Measurements from ENCODE around the gene ENTPD2.
"Not testable (repeated sequence)": the region's sequence is repeated elsewhere in the genome, so short reads cannot be mapped to it uniquely, and the experiment has no call there.

The ENTPD2 gene

DNA sequence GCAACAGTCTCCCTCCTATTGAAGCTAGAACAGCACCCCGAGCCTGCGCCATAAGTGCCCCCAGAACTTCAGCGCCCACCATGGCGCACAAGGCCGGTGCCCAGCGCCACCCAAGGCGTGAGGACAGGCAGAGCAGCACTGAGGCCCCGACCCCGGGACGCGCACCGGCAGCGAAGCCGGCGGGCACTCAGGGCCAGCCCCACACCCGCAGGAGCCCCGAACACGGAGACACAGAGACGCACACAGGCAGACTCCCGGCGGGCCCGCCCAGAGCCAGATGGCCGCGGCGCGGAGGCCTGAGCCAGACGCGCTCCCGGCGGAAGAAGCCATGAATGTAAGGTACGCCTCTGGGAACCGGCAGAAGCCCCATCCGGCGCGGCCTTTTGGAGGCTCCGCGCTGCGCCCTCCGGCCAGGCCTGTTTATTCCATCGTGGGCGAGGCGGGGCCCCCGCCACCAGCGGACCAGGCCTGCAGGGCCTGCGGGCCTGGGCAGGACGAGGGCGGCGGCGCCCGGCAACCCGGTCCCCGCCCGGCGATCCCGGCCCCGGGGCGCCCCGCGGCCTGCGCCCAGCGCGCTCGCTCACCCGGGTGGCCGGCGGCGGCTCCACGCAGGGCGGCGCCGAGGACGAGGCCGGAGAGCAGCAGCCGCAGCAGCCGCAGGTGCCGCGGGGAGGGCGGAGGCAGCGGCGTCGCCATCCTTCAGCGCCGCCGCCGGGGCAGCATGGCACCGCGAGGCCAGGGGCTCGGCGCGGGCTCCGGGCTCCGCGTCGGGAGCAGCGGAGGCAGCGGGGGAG is 8.4 kb downstream of the ENTPD2 start:
- peak; percentile 75 for DNase-seq (ENCODE audit: low spot score)

DNA sequence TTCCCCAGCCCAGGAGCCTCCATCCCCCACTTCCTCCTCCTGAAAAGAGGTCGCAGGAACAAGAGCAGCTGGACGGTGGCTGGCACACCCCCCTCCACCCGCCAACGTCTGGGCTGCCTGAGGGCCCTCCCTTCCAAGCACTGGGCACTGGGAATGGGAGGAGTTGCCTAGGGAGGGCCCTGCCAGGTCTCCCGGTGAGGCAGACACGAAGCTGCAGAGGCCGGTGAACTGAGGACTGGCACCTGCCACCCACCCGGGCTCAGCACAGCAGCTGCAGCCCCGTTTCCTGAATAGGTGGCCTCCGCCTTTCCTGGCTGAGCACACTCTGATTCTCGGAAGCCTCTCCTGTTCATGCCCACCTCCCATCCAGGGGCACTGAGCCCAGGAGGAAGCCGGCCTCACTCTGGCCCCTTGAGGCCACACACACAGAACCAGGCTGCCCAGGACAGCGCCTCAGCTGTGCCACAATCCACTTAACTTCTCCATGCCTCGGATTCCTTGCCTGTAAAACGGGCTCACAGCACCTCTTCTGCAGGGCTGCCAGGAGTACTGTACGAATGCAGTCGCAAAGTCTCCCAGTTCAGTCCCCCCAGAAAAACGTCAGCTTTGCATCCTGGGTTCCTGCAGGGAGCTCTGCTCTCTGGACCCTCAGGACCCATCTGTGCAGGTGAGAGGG is 9.2 kb downstream of the ENTPD2 start:
- DNase-seq (ENCODE audit: low spot score), result no peak

DNA sequence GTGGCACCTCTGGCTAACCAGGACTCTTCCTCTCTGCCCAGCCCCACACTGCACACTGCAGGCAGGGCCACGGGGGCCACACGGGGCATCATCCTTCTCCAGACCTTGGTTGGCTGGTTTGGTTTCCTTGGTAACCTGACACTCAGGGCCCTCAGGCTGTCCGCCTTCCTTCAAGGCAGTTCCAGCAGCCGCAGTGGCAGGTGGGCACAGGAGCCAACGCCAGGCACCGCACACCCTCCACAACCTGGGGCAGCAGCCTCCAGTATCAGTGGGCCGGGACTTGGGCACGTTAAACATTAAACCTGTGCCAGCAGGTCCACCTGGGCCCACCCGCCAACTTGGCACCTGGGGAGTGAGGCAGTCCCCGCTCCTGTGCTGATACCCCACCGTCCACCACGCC is 9.8 kb downstream of the ENTPD2 start:
- DNase-seq (ENCODE audit: low spot score), result no peak

DNA sequence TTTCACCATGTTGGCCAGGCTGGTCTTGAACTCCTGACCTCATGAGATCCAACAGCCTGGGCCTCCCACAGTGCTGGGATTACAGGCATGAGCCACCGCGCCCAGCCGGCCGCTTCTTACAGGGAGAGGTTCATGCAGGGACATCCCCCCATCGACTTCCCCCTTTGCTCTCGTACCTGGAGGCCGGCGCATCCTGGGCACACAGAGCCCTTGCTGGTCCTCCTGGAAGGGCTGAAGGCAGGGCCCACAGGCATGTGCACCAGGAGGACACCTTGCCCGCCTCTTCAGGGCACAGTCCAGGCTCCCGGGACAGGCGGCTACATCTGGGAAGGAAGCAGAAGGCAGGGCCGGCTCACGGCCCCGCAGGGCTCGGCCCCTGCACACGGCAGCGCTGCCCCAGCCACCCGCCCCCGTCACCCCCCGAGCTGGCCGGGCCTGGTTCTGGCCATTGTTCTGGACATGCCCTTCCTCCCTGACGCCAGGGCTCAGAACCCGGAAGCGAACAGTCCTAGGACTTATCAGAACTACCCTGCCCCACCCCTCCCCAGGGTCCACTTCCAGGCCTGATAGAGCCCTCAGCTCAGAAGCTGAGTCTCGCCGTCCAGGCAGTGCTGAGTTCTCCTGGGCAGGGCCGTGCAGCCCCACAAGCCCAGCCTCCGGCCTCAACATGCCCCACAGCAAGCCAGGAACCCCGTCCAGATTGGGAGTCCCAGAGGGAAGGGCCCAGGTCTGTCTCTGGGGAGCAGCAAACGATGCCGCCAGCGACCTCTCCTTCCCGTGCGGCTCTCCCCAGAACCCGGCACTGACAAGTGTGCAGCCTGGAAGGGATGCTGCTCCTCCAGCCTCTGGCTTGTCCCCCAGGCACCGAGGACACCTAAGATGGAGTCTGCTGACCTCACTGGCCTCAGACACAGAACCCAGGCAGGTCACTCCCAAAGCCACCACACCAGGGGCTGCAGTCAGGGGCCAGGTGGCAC is 10.8 kb downstream of the ENTPD2 start:
- DNase-seq (ENCODE audit: low spot score), result no peak

DNA sequence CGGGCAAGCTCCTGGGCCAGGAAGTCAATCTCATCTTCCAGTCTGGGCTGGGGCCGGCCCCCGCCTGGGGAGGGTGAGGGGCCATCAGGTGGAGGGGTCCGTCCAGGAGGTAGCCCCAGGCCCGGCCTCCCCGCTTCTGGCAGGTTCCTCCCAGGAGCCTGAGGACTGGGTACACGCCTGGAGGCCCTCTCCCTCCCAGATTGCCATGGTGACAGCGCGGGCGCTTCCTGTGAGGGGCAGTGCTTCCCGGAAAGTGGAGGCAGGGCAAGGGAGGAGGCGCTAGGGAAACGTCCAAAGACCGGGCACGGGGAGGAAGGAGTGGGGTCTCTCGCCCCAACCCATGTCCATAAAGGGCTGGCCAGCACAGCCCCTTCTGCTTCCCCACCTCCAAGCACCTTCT is 12.7 kb downstream of the ENTPD2 start:
- no peak for DNase-seq (ENCODE audit: low spot score)

DNA sequence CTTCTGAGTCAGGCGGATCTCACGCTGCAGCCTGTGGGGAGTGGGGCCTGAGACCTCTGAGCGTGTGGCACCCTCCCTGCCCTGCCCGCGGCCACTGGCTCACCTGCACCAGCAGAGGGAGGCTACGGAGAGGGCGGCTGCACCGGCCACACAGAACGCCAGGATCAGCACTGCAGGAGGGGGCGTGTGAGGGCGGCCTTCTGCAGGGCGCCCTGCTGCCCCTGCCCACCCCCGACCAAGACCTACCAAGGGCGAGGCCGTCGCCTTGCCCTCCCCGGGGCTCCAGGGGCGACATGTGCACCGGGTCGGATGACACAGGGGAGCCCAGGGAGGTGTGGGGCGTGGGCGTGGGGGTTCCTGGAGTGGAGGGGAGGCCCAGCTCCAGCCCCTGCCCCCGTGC is 13.3 kb downstream of the ENTPD2 start:
- DNase-seq (ENCODE audit: low spot score), result no peak

DNA sequence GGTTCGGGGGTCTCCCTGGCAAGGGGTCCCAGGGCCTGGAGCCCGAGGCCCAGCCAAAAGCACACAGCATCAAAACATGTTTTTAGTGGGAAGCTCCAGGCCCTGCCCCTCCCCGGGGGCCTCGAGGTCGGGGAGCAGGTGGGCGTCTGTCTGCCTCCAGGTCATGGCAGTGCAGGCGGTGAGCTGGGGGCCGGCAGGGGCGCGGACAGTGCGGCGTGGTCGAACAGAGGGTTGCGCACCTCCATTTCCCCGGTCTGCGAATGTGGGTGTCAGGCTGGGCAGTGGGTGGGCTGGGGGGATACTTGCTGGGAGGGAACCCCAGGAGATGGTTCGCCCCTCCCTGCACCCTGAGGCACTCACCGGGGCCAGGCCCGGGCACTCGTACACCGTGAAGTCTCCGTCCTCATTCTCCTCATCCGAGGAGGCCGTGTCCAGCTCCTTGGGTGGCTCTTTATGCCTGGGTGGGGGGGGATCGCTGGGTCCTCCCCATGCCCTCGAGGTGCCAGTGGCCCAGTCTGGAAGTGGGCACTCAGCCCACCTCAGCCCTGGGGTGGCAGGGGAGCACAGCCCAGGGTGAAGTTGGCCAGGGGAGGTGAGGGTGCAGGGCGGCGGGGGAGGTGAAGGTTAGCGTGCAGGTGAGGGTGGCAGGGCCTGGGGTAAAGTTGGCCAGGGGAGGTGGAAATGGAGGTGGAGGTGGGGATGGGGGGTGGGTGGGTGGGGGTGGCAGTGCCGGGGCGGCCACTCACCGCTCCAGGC is 14.1 kb downstream of the ENTPD2 start:
- DNase-seq (ENCODE audit: low spot score), result no peak

DNA sequence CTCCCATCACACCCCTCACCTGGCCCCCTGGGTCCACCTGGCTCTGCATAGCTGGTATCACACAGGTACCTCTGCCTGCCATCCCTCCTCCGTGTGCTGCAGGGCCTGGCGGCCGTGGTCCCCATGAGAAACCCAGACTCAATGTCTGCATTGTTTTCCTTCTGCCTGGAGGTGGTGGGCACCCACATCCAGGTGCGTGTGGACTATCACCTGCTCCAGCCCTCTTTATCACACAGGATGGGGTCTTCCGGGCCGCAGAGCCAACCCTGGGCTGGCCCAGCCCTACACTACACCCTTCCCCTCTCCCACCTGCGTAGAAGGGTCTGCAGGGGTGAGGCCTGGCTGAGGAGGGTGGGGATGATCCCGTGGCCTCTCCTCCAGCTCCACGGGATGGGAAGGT is 14.9 kb downstream of the ENTPD2 start:
- no peak for DNase-seq (ENCODE audit: low spot score)

DNA sequence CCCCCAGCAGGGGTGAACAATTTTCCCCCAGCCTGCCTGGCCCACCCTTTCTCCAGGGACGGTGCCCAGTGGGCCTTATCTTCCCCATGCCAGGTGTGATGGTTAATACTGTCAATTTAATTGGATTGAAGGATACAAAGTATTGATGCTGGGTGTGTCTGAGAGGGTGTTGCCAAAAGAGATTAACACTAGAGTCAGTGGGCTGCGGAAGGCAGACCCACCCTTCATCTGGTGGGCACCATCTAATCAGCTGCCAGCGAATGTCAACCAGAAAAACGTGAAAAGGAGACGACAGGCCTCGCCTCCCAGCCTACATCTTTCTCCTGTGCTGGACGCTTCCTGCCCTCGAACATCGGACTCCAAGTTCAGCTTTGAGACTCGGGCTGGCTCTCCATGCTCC is 16.4 kb downstream of the ENTPD2 start:
- DNase-seq (ENCODE audit: low spot score), result no peak

DNA sequence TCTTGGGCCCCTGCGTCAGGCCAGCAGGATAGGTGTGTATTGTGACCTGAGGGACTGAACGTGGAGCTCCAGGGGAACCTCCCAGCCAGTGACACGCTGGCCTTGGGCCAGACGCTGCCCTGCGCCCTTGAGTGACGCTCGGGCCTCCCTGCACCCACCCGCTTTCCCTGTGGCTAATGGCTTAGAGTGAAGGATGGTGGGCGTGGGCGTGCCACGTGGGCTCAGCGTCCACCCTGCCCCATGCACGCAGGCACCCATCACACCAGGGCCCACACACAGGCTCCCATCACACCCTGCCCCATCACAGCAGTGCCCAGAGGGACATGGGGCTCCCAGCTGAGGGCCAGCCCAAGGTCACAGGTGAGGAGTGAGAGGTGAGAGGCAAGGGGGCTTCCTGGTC is 16.8 kb downstream of the ENTPD2 start:
- no peak for DNase-seq (ENCODE audit: low spot score)

DNA sequence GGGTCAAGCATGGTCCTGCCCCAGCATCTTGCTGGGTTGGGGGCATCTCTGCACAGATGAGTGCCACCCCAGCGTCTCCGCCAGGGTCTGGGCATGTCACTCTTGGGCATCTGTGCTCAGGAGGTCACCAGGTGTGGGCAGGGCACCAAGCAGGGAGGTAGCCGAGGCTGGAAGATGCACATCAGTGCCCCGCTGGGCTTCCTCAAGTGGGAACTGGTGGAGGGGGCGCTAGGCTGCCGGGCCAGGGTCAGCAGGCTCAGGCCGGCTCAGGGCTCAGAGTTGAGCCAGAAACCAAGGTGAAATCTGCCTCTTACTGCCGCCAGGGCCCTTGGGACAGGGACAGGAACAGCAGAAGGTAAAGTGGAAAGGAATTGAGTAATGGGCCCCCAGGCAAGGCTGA is 17.9 kb downstream of the ENTPD2 start:
- DNase-seq (ENCODE audit: low spot score), result no peak

DNA sequence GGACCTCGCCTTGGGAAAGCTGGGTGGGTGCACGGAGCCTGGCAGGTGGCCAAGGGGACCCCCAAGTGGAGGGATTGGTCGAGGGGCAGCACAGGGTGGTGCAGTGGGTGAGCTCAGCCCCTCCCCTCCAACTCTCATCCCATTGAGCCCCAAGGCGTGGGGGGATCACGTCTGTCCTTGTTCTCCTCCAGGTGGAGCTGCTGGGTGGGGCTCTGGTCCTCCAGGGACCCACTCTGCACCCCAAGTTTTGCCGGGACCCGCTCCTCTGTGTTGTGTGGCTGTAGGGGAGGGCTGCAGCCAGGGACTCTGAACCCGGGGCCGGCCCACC is 18.4 kb downstream of the ENTPD2 start:
- no peak for DNase-seq (ENCODE audit: low spot score)

DNA sequence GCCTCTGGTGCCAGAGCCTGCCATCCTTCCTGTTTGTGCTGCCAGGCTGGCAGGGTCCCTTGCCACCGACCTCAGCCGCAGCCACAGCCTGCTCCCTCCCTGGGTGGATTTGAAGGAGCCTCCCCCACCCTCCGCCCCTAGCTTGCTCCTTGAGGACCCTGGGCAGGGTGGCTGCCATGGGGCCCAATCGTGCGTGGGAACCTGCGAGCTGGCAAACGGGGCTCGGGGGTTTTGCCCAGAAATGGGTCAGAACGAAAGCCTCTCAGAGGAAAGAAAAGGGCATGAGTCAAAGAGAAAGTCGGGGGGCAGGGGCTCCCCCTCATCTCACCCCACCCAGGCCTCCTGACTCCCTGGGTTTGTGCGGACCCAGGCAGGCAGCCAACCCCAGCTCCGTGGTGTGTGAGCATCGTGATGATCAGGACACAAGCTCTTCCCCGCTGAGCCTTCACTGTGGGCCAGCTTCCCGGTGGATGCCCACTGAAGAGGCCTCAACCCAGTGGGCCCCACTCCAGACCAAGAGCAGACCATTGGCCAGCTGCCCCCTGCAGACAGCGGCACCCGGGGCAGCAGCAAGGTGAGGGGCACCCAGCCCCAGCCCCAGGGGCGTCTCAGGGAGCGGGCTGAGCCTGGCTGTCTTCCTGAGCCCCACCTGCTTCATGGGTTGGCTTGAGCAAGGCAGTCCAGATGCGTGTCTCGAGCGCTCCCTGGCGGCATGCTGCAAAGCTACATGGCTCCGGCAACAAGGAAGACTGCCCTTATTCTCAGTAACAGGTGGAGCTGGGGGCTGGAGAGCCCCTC is 19.0 kb downstream of the ENTPD2 start:
- DNase-seq (ENCODE audit: low spot score), result peak; percentile 92

DNA sequence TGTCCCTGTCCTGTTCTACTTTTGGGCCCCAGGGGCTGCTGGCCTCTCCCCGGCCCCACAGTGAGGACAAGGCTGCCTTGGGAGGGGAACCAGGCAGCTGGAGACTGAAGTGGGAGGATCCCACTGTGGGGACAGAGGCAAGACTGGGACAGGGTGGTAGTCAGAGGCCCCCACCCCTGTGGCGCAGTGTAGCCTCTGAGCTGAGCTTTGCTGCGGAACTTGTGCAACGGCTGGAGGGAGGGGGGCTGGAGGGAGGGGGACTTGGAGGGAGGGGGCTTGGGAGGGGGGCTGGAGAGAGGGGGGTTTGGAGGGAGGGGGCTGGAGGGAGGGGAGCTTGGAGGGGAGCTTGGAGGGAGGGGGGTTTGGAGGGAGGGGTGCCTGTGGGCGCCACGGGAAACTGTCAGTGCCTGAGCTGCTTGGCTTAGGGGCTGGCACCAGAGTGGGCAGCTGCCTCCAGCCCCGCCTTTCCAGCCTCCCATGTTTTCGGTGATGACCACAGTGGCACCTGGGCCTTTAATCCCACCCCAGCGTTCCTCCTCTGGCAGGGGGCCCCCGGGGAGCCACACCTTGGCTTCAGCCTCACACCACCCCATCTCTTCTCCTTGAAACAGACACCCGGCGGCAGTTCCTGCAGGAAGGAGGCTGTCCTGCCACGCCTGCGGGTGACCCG is 19.7 kb downstream of the ENTPD2 start:
- no peak for DNase-seq (ENCODE audit: low spot score)

DNA sequence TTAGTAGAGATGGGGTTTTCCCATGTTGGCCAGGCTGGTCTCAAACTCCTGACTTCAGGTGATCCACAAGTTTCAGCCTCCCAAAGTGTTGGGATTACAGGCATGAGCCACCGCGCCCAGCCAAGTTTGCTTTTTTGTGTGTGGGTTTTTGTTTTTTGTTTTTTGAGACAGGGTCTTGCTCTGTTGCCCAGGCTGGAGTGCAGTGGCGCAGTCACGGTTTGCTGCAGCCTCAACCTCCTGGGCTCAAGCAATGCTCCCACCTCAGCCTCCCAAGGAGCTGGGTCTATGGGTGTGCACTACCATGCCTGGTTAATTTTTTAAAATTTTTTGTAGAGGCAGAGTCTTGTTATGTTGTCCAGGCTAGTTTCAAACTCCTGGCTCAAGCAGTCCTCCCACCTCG is 20.4 kb downstream of the ENTPD2 start:
- DNase-seq (ENCODE audit: low spot score), result not testable (repeated sequence)

DNA sequence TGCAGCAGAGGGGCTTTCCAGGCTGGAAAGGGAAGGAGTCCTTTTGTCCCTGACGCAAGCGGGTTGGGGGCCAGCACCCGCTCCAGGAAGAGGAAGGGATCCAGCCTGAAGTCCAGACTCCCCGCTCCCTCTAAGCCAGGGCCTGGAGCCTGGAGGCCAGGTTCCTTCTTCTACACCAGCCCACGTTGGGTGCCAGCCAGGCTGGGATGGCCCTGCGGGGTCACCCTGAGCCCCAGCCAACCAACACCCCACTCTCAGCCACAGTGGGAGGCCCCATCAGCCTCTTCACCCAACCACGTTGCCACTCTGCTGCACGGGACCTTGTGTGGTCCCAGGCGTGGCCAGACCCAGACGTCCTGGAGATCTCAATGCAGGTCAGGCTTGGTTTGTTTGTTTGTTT is 21.0 kb downstream of the ENTPD2 start:
- DNase-seq (ENCODE audit: low spot score), result no peak

DNA sequence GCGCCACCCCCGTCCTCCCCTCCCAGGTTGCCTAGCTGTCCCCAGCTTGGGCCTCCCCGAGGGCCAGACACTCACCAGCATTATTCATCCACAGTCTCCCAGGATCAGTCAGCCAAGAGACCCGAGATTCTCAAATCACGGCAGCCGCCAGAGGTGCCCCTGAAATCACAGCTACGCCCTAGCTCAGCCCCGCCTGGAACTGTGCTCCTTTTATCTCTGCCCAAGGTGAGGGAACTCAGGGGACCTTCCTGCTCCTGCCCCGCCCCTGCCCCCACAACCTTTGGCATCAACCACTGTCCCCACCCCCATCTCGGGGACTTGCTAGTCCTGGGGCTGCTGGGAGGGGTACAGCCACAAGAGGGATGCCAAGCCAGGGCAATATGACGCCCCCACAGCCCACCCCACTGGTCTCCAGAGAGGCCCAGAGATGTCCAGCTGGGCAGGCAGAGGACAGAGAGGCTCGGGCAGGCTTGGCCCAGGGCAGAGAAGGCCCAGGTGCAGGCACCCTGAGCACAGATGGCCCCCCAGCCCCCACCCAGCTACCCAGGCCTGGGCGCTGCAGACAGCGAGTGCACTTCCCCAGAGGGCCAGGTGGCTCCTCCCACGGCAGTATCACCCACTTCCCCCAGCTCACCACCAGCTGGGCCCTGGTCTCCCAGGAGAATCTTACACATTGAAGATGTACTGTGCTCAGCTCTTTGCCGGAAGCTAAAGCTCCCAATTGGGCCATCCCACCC is 21.8 kb downstream of the ENTPD2 start, which contains the start of gene FUT7:
FUT7 (minus strand) TSS at position 185 of the 737 bp plus-strand sequence; CDS start at position 88, 97 bp downstream.
- DNase-seq (ENCODE audit: low spot score), result no peak

DNA sequence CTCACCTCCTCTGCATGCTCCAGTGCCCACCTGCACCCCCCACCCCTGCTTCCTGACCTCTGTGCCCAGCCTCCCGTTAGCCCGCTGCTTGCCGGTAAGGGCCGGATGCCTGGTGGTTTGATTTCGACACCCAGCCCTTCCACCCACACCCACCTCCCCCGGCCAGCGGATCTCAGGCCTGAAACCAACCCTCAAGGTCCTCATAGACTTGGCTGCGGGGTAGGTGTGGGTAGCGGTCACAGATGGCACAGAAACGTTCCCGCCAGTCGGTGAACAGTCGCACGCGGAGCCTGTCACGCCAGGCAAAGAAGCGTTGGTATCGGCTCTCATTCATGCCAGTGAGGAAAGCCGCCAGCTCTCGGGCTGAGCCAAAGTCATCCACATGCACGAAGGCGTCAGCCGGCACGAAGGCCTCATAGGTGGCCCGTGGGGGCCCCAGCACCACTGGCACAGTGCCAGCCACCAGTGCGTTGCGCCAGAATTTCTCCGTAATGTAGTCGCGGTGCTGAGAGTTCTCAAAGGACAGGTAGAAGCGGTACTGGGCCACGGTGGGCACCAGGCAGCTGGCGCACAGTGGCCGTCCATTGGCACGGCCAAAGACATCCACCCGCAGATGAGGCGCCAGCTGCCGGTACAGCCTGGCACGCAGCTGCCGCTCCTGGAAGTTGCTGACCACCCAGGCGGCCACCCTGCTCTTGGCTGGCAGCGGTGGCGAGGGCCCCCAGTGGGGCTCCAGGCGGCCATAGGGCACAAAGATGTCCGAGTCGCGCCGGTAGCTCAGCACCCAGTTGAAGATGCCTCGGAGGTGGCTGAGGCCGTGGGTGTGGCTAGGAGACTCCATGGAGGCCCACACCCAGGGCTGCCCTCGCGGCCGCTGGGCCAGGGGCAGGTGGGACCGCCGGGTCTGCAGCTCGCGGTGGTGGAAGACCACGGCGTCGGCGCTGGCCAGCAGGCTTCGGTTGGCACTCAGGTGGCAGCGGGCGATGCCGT is 23.0 kb downstream of the ENTPD2 start:
- DNase-seq (ENCODE audit: low spot score), result no peak

Measured in AG08396 (cell line).